HepG2 (cell line): ENCODE measurements around the gene HINFP. TPM values are rescaled to one million over a fixed set of nuclear protein-coding genes. Genes with fewer than 3 reads are reported as not detected.

Source experiments
- ATAC-seq: fragments of 200-7000 bp; cut with Tn5 transposase; 3 replicates; pipeline ENCODE4 v1.9.1; 2020; ENCODE audit warnings: mild to moderate bottlenecking, moderate library complexity
- BruUV-seq: library from RNA; stranded (reverse); fragments of 400-500 nt; replicated peaks from 2 replicates; lab custom pipeline; 2021; lab: Mats Ljungman, UMichigan
- CTCF ChIA-PET: fragments of 300-600 bp; formaldehyde crosslinking; extraction: SDS; loops from one replicate; lab custom pipeline; 2021; ENCODE audit warnings: low total read pairs, inconsistent platforms, low intra/inter-chr PET ratio; lab: Yijun Ruan, JAX
- POLR2A ChIA-PET: fragments of 350-600 bp; sonication (Branson Sonifier 250); formaldehyde crosslinking; loops from one replicate; lab custom pipeline; 2020; ENCODE audit warnings: antibody characterized with exemption, inconsistent platforms; lab: Yijun Ruan, JAX
- DNase-seq: peaks from one replicate; pipeline ENCODE4 v3.0.0-alpha.2; 2015; ENCODE audit warnings: low spot score
- FAIRE-seq: peaks from 3 replicates; lab custom pipeline; 2011; peaks lifted over from hg19 to GRCh38; lab: Jason Lieb, UNC
- H2AFZ ChIP-seq: one replicate; pipeline ENCODE4 v1.6.1; 2011; ENCODE audit warnings: low read length, inconsistent platforms
- H3K27ac ChIP-seq: fragments of 300-600 bp; 3 replicates; pipeline ENCODE4 v1.8.0; 2011; ENCODE audit warnings: mixed run types, mild to moderate bottlenecking, mixed read lengths, low read length, inconsistent platforms; ENCODE audit not compliant: insufficient read depth; ENCODE audit errors: extremely low read length
- H3K27me3 ChIP-seq, 2 experiments: fragments of 200-600 bp in 1 of 2; 2 replicates in 1 of 2; 3 replicates in 1 of 2; pipeline versions ENCODE4 v1.6.0 to v1.8.0; 2011; ENCODE audit warnings: low read length in 2 of 2, mild to moderate bottlenecking in 2 of 2, moderate library complexity in 2 of 2, inconsistent platforms in 1 of 2; ENCODE audit not compliant: insufficient read depth in 2 of 2, control insufficient read depth in 1 of 2
- H3K36me3 ChIP-seq, 2 experiments: fragments of 200-600 bp in 1 of 2; replicated peaks in 1 of 2; 2 replicates in 1 of 2; 3 replicates in 1 of 2; pipeline versions ENCODE4 v1.5.1 to v1.8.0; 2011; ENCODE audit warnings: low read length in 2 of 2, inconsistent platforms in 1 of 2; ENCODE audit not compliant: insufficient read depth in 2 of 2, control insufficient read depth in 1 of 2
- H3K4me1 ChIP-seq: 2 replicates; pipeline ENCODE4 v1.5.1; 2012; ENCODE audit warnings: low read length, inconsistent platforms; ENCODE audit not compliant: insufficient read depth
- H3K4me2 ChIP-seq: 2 replicates; pipeline ENCODE4 v1.6.0; 2011; ENCODE audit warnings: low read depth, low read length, inconsistent platforms
- H3K4me3 ChIP-seq, 3 experiments: fragments of 200-600 bp in 1 of 3; sonication (generic), shearing (Covaris generic) in 1 of 3; replicated peaks in 1 of 3; 2 replicates each; pipeline ENCODE4 v1.5.1; 2011 to 2016; ENCODE audit warnings: low read length in 3 of 3, inconsistent platforms in 2 of 3, low read depth in 2 of 3, mild to moderate bottlenecking in 2 of 3, control low read depth in 1 of 3, mixed read lengths in 1 of 3; ENCODE audit not compliant: insufficient read depth in 1 of 3
- H3K79me2 ChIP-seq: one replicate; pipeline ENCODE4 v1.6.1; 2011; ENCODE audit warnings: low read length, inconsistent platforms; ENCODE audit not compliant: insufficient read depth
- H3K9ac ChIP-seq: 2 replicates; pipeline ENCODE4 v1.6.0; 2011; ENCODE audit warnings: mild to moderate bottlenecking, low read depth, low read length, inconsistent platforms; ENCODE audit not compliant: insufficient read depth
- H3K9me3 ChIP-seq: 2 replicates; pipeline ENCODE4 v1.5.1; 2012; ENCODE audit warnings: mild to moderate bottlenecking, low read length
- H4K20me1 ChIP-seq: 2 replicates; pipeline ENCODE4 v1.6.0; 2011; ENCODE audit warnings: inconsistent platforms, mild to moderate bottlenecking, low read length, moderate library complexity; ENCODE audit not compliant: insufficient read depth
- AGO2 ChIP-seq: fragments of 200-400 bp; formaldehyde crosslinking; optimal IDR thresholded peaks from 2 replicates; pipeline ENCODE3; 2017; ENCODE audit warnings: mild to moderate bottlenecking, low read depth, low read length, moderate library complexity
- ATF5 ChIP-seq: sonication (generic); formaldehyde crosslinking; IDR thresholded peaks from 2 replicates; pipeline ENCODE4 v1.4.0; 2020; ENCODE audit warnings: mild to moderate bottlenecking, low read depth, missing genetic modification reagents
- CEBPB ChIP-seq: IDR thresholded peaks from 2 replicates; pipeline ENCODE4 v1.6.1; 2011; ENCODE audit warnings: low read depth, low read length, improper control_type of control experiment, borderline replicate concordance
- CSRNP1 ChIP-seq: sonication (generic); formaldehyde crosslinking; IDR thresholded peaks from 2 replicates; pipeline ENCODE4 v1.8.1; 2023; ENCODE audit warnings: mild to moderate bottlenecking, missing genetic modification reagents
- CTCF ChIP-seq: sonication (generic); formaldehyde crosslinking; IDR thresholded peaks from 2 replicates; pipeline ENCODE4 v1.5.0; 2020; ENCODE audit warnings: mild to moderate bottlenecking, missing genetic modification reagents, moderate library complexity
- HNRNPLL ChIP-seq: fragments of 200-400 bp; formaldehyde crosslinking; IDR thresholded peaks from 2 replicates; pipeline ENCODE4 v1.6.1; 2017; ENCODE audit warnings: mild to moderate bottlenecking, low read depth, low read length; ENCODE audit not compliant: poor library complexity, severe bottlenecking
- NFKB2 ChIP-seq: sonication (generic); formaldehyde crosslinking; IDR thresholded peaks from 2 replicates; pipeline ENCODE4 v1.4.0; 2020; ENCODE audit warnings: missing genetic modification reagents, borderline replicate concordance
- RBFOX2 ChIP-seq: fragments of 200-400 bp; formaldehyde crosslinking; IDR thresholded peaks from 2 replicates; pipeline ENCODE4 v1.6.1; 2017; ENCODE audit warnings: low read depth, mild to moderate bottlenecking, low read length
- SMC3 ChIP-seq: IDR thresholded peaks from 2 replicates; pipeline ENCODE4 v1.6.1; 2011; ENCODE audit warnings: low read length, improper control_type of control experiment
- TAF15 ChIP-seq: fragments of 200-400 bp; formaldehyde crosslinking; IDR thresholded peaks from one replicate; pipeline ENCODE4 v1.6.1; 2018; ENCODE audit warnings: mild to moderate bottlenecking, low read depth, low read length; ENCODE audit not compliant: poor library complexity, severe bottlenecking
- XBP1 ChIP-seq: sonication (generic); formaldehyde crosslinking; IDR thresholded peaks from 2 replicates; pipeline ENCODE4 v1.5.0; 2020; ENCODE audit warnings: missing genetic modification reagents
- ZNF274 ChIP-seq: sonication (generic); formaldehyde crosslinking; IDR thresholded peaks from 2 replicates; pipeline ENCODE4 v1.5.1; 2020; ENCODE audit warnings: mild to moderate bottlenecking, missing genetic modification reagents
- ZNF44 ChIP-seq: sonication (generic); formaldehyde crosslinking; IDR thresholded peaks from 2 replicates; pipeline ENCODE4 v1.5.1; 2020; ENCODE audit warnings: mild to moderate bottlenecking, missing genetic modification reagents
- ZNF484 ChIP-seq: sonication (generic); formaldehyde crosslinking; IDR thresholded peaks from 2 replicates; pipeline ENCODE4 v1.5.1; 2020; ENCODE audit warnings: mild to moderate bottlenecking, low read depth, missing genetic modification reagents, borderline replicate concordance
- ZNF510 ChIP-seq: sonication (generic); formaldehyde crosslinking; IDR thresholded peaks from 2 replicates; pipeline ENCODE4 v1.4.0; 2020; ENCODE audit warnings: low read depth, mild to moderate bottlenecking, missing genetic modification reagents
- ZNF839 ChIP-seq: sonication (generic); formaldehyde crosslinking; IDR thresholded peaks from 2 replicates; pipeline ENCODE4 v1.4.0; 2020; ENCODE audit warnings: missing genetic modification reagents, mild to moderate bottlenecking, borderline replicate concordance
- WGBS: methylation state at CpG from one replicate; pipeline ENCODE4 v1.1.6; 2017; ENCODE audit warnings: low lambda C conversion rate; 5-methylcytosine and 5-hydroxymethylcytosine counted together
- in situ Hi-C: cut with HindIII; loops from 2 replicates; pipeline ENCODE4 v1.10.0; 2017; ENCODE audit warnings: low pct_unique_long_range_greater_than_20kb; ENCODE audit not compliant: extremely low pct_ligation_motif_present
- intact Hi-C: fragments of 100-400 bp; cut with micrococcal nuclease; formaldehyde crosslinking; loops from one replicate; pipeline ENCODE4 v1.10.0; 2022; ENCODE audit not compliant: unreplicated experiment
- polyA plus RNA-seq, 8 experiments: library from polyadenylated mRNA; depleted of rRNA in 3 of 8; stranded (reverse) in 7 of 8; unstranded in 1 of 8; fragments of >200 nt; fragmentation: Illumina TruSeq in 4 of 8; extraction: Trizol in 4 of 8; gene quantifications; 2 replicates each; pipeline versions ENCODE4 v1.2.1 to v1.2.3, GENCODE V29; 2011 to 2016; ENCODE audit warnings: low read depth in 4 of 8, missing spikeins in 1 of 8, mixed read lengths in 1 of 8; ENCODE audit not compliant: insufficient read depth in 1 of 8
- total RNA-seq, 5 experiments: library from RNA; depleted of rRNA; stranded (reverse); fragments of >200 nt; fragmentation: Illumina TruSeq; extraction: Trizol; gene quantifications; 2 replicates each; pipeline ENCODE4 v1.2.3, GENCODE V29; 2016; ENCODE audit warnings: low read depth in 1 of 5

The HINFP gene
- total and polyA plus RNA-seq, 2 of the 13 experiments (the other 11 are each of a cell fraction or from before 2014, with no cell fraction given): 15.1 to 21.4 TPM

- TF ChIP-seq CTCF (CRISPR knock-in tag): peak; percentile 73
- 0 out of 2 replicates have a peak, but pooled peaks have one; percentile 42 for TF ChIP-seq ZNF839
- peak; percentile 33; the same call in 1 of the 2 replicates for TF ChIP-seq SMC3
- TF ChIP-seq, all 625 proteins: peak for 15
These were observed 21.0 kb upstream of the HINFP start (continued) for GRCh38 chr11:119100246-119100970.

GRCh38 chr11:119100994-119101758, 20.2 kb upstream of the HINFP start:
- ChIA-PET POLR2A (interaction anchor here (0.7 to 2.0 kb wide), 10 partner anchors 16 to 309 kb away, joined by 3 to 47 read pairs (median 7); partner anchors contain the start of genes CENATAC, HINFP, HMBS and NLRX1), CTCF (interaction anchor here (1.1 kb wide), 1 partner anchor 33 kb away, joined by 3 read pairs; no protein-coding TSS in a partner anchor)
- TSS peak; percentile 67 for BruUV-seq
- peak; percentile 38 for DNase-seq
- peaks cover 15% of the 10 kb centered on the region for H3K79me2 ChIP-seq
- peaks cover 30% of the 10 kb centered on the region for H3K4me1 ChIP-seq
- H3K4me2 ChIP-seq: peak overlapping the region; percentile 96
- H2AFZ ChIP-seq: peak overlapping the region; percentile 94
- H3K27me3 ChIP-seq: no peaks in the 10 kb centered on the region; a peak in 1 of 5 replicates
- peak overlapping the region; percentile 77 to 91 (median 86) for H3K4me3 ChIP-seq
- no peaks in the 10 kb centered on the region for H4K20me1 ChIP-seq
- intact Hi-C loops: loop anchor here (2.0 kb wide), 1 partner anchor 20 kb away; the partner anchor contains the start of gene HINFP
- H3K27ac ChIP-seq: peak overlapping the region; percentile 97
- no peak for FAIRE-seq
- peak; percentile 68 for ATAC-seq
- H3K36me3 ChIP-seq: peaks cover 10 to 26% of the 10 kb centered on the region in 2 experiments; a peak in 4 of 5 replicates
- H3K9me3 ChIP-seq: no peaks in the 10 kb centered on the region
- in situ Hi-C loops: no loop called here
- H3K9ac ChIP-seq: peak overlapping the region; percentile 93
- 2% methylated on average over 12 of the region's 29 CpGs for WGBS
- TF ChIP-seq TAF15 (no peak), RBFOX2 (peak; percentile 59; the same call in 1 of the 2 replicates), ATF5 (no peak), HNRNPLL (peak; percentile 35), ZNF484 (CRISPR knock-in tag) (no peak), NFKB2 (CRISPR knock-in tag) (peak; percentile 60; the same call in 1 of the 2 replicates), CEBPB (no peak), XBP1 (CRISPR knock-in tag) (no peak; the same call in 1 of the 2 replicates), ZNF510 (CRISPR knock-in tag) (peak; percentile 58; the same call in 1 of the 2 replicates), ZNF274 (CRISPR knock-in tag) (no peak), CSRNP1 (0 out of 2 replicates have a peak, but pooled peaks have one; percentile 2), ZNF44 (CRISPR knock-in tag) (no peak), AGO2 (peak; percentile 40)
